Astrocyte of the cerebellum (primary cell): ENCODE data around the gene DPM2.

Experiments used
- DNase-seq: peaks from one replicate; pipeline ENCODE4 v3.0.0-alpha.2; 2011; ENCODE audit warnings: low read depth
- H3K4me3 ChIP-seq: 2 replicates; pipeline ENCODE4 v1.5.1; 2011; ENCODE audit warnings: mild to moderate bottlenecking, low read depth, low read length, moderate library complexity
- CTCF ChIP-seq: IDR thresholded peaks from 2 replicates; pipeline ENCODE4 v1.5.1; 2012; ENCODE audit warnings: low read length, low read depth, moderate library complexity, mild to moderate bottlenecking; ENCODE audit errors: missing control alignments
- in situ Hi-C: cut with HindIII; loops from 2 replicates; pipeline ENCODE4 v1.10.0; 2017; ENCODE audit warnings: low sequenced_read_pairs

Gene DPM2

GRCh38 chr9:127958728-127959127 is 21.1 kb upstream of the DPM2 start:
- in situ Hi-C loops: no loop called here
- no peak overlapping the region for H3K4me3 ChIP-seq
- TF ChIP-seq CTCF: no peak
- DNase-seq: no peak

GRCh38 chr9:127955294-127956015 is 17.8 kb upstream of the DPM2 start:
- in situ Hi-C loops: no loop called here
- peak; percentile 24 for TF ChIP-seq CTCF
- no peak overlapping the region for H3K4me3 ChIP-seq
- no peak for DNase-seq

GRCh38 chr9:127954831-127955293 is 17.2 kb upstream of the DPM2 start:
- no peak for TF ChIP-seq CTCF
- in situ Hi-C loops: no loop called here
- H3K4me3 ChIP-seq: no peak overlapping the region
- no peak for DNase-seq

- no peak overlapping the region for H3K4me3 ChIP-seq
- no peak for DNase-seq
- in situ Hi-C loops: no loop called here
- TF ChIP-seq CTCF: no peak
Measured at GRCh38 chr9:127953768-127954505, 16.3 kb upstream of the DPM2 start.

- in situ Hi-C loops: no loop called here
- DNase-seq: no peak
- no peak overlapping the region for H3K4me3 ChIP-seq
- TF ChIP-seq CTCF: no peak
Measured at GRCh38 chr9:127953154-127953553, 15.5 kb upstream of the DPM2 start.

GRCh38 chr9:127950513-127951289 is 13.0 kb upstream of the DPM2 start:
- no peak for TF ChIP-seq CTCF
- DNase-seq: no peak
- no peak overlapping the region for H3K4me3 ChIP-seq
- in situ Hi-C loops: no loop called here
